Measurements from ENCODE around the gene PATJ. TPM values are rescaled to one million over a fixed set of nuclear protein-coding genes. Genes with fewer than 3 reads are reported as not detected.

Gene PATJ
- total RNA-seq, 1 donor from 2014 or later, result 11.3 TPM

GRCh38 chr1:61865646-61866220 is 123.5 kb downstream of the PATJ start:
- H3K9me3 Mint-ChIP-seq (ENCODE audit: unreplicated experiment), result no peaks in the 10 kb centered on the region
- TF ChIP-seq CTCF (IDR thresholded peaks at IDR 0.05), result no peak
- DNase-seq (ENCODE audit: extremely low spot score, unreplicated experiment), result no peak
- H3K27ac Mint-ChIP-seq (ENCODE audit: unreplicated experiment), result no peak overlapping the region
- no peak overlapping the region for H3K4me3 Mint-ChIP-seq (ENCODE audit: unreplicated experiment)
- no peaks in the 10 kb centered on the region for H3K27me3 Mint-ChIP-seq (ENCODE audit: unreplicated experiment)
- H3K36me3 Mint-ChIP-seq (ENCODE audit: unreplicated experiment), result peaks cover 2% of the 10 kb centered on the region
- H3K4me1 Mint-ChIP-seq (ENCODE audit: unreplicated experiment), result peaks cover 9% of the 10 kb centered on the region

- no peak overlapping the region for H3K4me3 Mint-ChIP-seq (ENCODE audit: unreplicated experiment)
- no peaks in the 10 kb centered on the region for H3K27me3 Mint-ChIP-seq (ENCODE audit: unreplicated experiment)
- no peak for DNase-seq (ENCODE audit: extremely low spot score, unreplicated experiment)
- no peak overlapping the region for H3K27ac Mint-ChIP-seq (ENCODE audit: unreplicated experiment)
- H3K36me3 Mint-ChIP-seq (ENCODE audit: unreplicated experiment), result peaks cover 2% of the 10 kb centered on the region
- H3K4me1 Mint-ChIP-seq (ENCODE audit: unreplicated experiment), result peaks cover 3% of the 10 kb centered on the region
- no peak for TF ChIP-seq CTCF (IDR thresholded peaks at IDR 0.05)
- no peaks in the 10 kb centered on the region for H3K9me3 Mint-ChIP-seq (ENCODE audit: unreplicated experiment)
Observed at GRCh38 chr1:61869691-61870109, 127.4 kb downstream of the PATJ start.

GRCh38 chr1:61872206-61872605 is 129.9 kb downstream of the PATJ start:
- Mint-ChIP-seq H3K4me3 (ENCODE audit: unreplicated experiment) (no peak overlapping the region), H3K36me3 (ENCODE audit: unreplicated experiment) (peaks cover 4% of the 10 kb centered on the region), H3K27me3 (ENCODE audit: unreplicated experiment) (no peaks in the 10 kb centered on the region), H3K9me3 (ENCODE audit: unreplicated experiment) (no peaks in the 10 kb centered on the region), H3K4me1 (ENCODE audit: unreplicated experiment) (peaks cover under 1% of the 10 kb centered on the region), H3K27ac (ENCODE audit: unreplicated experiment) (no peak overlapping the region)
- DNase-seq (ENCODE audit: extremely low spot score, unreplicated experiment), result no peak
- no peak for TF ChIP-seq CTCF (IDR thresholded peaks at IDR 0.05)

- H3K4me1 Mint-ChIP-seq (ENCODE audit: unreplicated experiment), result peaks cover 4% of the 10 kb centered on the region
- DNase-seq (ENCODE audit: extremely low spot score, unreplicated experiment), result no peak
- H3K36me3 Mint-ChIP-seq (ENCODE audit: unreplicated experiment), result peaks cover 4% of the 10 kb centered on the region
- H3K9me3 Mint-ChIP-seq (ENCODE audit: unreplicated experiment), result no peaks in the 10 kb centered on the region
- H3K4me3 Mint-ChIP-seq (ENCODE audit: unreplicated experiment), result no peak overlapping the region
- no peak for TF ChIP-seq CTCF (IDR thresholded peaks at IDR 0.05)
- H3K27me3 Mint-ChIP-seq (ENCODE audit: unreplicated experiment), result no peaks in the 10 kb centered on the region
- no peak overlapping the region for H3K27ac Mint-ChIP-seq (ENCODE audit: unreplicated experiment)
Observed at GRCh38 chr1:61873581-61873980, 131.3 kb downstream of the PATJ start.

GRCh38 chr1:61873994-61874393 is 131.7 kb downstream of the PATJ start:
- Mint-ChIP-seq H3K4me3 (ENCODE audit: unreplicated experiment) (no peak overlapping the region), H3K36me3 (ENCODE audit: unreplicated experiment) (peaks cover 4% of the 10 kb centered on the region), H3K9me3 (ENCODE audit: unreplicated experiment) (no peaks in the 10 kb centered on the region), H3K4me1 (ENCODE audit: unreplicated experiment) (peaks cover 4% of the 10 kb centered on the region), H3K27ac (ENCODE audit: unreplicated experiment) (no peak overlapping the region), H3K27me3 (ENCODE audit: unreplicated experiment) (no peaks in the 10 kb centered on the region)
- TF ChIP-seq CTCF (IDR thresholded peaks at IDR 0.05), result no peak
- DNase-seq (ENCODE audit: extremely low spot score, unreplicated experiment), result no peak
